Cardiac fibroblast (primary cell): ENCODE data around the gene CARMIL1.

Experiments
- DNase-seq, 2 donors: peaks; one replicate each; pipeline versions ENCODE4 v3.0.0 to v3.0.0-alpha.2; 2010; ENCODE audit warnings: low read depth in 2 of 2
- H3K4me3 ChIP-seq, 2 donors: replicated peaks in 1 of 2; 1 replicate in 1 of 2; 2 replicates in 1 of 2; pipeline ENCODE4 v1.5.1; 2011; ENCODE audit warnings: low read depth in 2 of 2, low read length in 2 of 2, mild to moderate bottlenecking in 2 of 2, moderate library complexity in 1 of 2
- CTCF ChIP-seq: IDR thresholded peaks from one replicate; pipeline ENCODE4 v1.5.1; 2011; ENCODE audit warnings: low read depth, mild to moderate bottlenecking, low read length, inconsistent platforms

The CARMIL1 gene

GRCh38 chr6:25267662-25268061, 11.5 kb upstream of the CARMIL1 start:
- TF ChIP-seq CTCF: no peak
- no peak overlapping the region for H3K4me3 ChIP-seq
- no peak for DNase-seq

- TF ChIP-seq CTCF: no peak
- DNase-seq: no peak
- H3K4me3 ChIP-seq: no peak overlapping the region
These were observed 8.6 kb upstream of the CARMIL1 start for GRCh38 chr6:25270559-25270958.

GRCh38 chr6:25275436-25275835, 3.7 kb upstream of the CARMIL1 start:
- no peak for TF ChIP-seq CTCF
- no peak for DNase-seq
- no peak overlapping the region for H3K4me3 ChIP-seq

- no peak for DNase-seq
- no peak for TF ChIP-seq CTCF
- no peak overlapping the region for H3K4me3 ChIP-seq
These were observed 1.8 kb upstream of the CARMIL1 start for GRCh38 chr6:25277386-25277785.

- no peak overlapping the region for H3K4me3 ChIP-seq
- no peak for TF ChIP-seq CTCF
- DNase-seq: no peak
These were observed 1.3 kb upstream of the CARMIL1 start for GRCh38 chr6:25277857-25278256.

GRCh38 chr6:25278261-25278913, 787 bp upstream of the CARMIL1 start:
- no peak for TF ChIP-seq CTCF
- DNase-seq: no peak
- peak overlapping the region; percentile 78 to 91 for H3K4me3 ChIP-seq
